Measurements from ENCODE around the gene LOXHD1. TPM values are rescaled to one million over a fixed set of nuclear protein-coding genes. Genes with fewer than 3 reads are reported as not detected.

Gene LOXHD1
- total RNA-seq, 1 experiment from 2014 or later = 0.03 TPM

- Histone ChIP-seq H3K27me3 (ENCODE audit: control insufficient read depth, insufficient read depth, low read length) (no peaks in the 10 kb centered on the region; the same call in 1 of the 2 replicates), H3K4me3 (ENCODE audit: insufficient read depth, low read depth, low read length) (no peak overlapping the region)
- DNase-seq = peak; percentile 60
Observed at GRCh38 chr18:46466234-46467160, 190.5 kb downstream of the LOXHD1 start.

GRCh38 chr18:46464926-46465655 lies 191.9 kb downstream of the LOXHD1 start:
- Histone ChIP-seq H3K27me3 (ENCODE audit: control insufficient read depth, insufficient read depth, low read length) (no peaks in the 10 kb centered on the region; the same call in 1 of the 2 replicates), H3K4me3 (ENCODE audit: insufficient read depth, low read depth, low read length) (no peak overlapping the region), H3K36me3 (replicated peaks; ENCODE audit: control insufficient read depth, insufficient read depth, low read length) (no peaks in the 10 kb centered on the region)
- no peak for DNase-seq

More at GRCh38 chr18:46466234-46467160, 190.5 kb downstream of the LOXHD1 start:
- H3K36me3 ChIP-seq (replicated peaks; ENCODE audit: control insufficient read depth, insufficient read depth, low read length) = no peaks in the 10 kb centered on the region

GRCh38 chr18:46462523-46462922 lies 194.5 kb downstream of the LOXHD1 start:
- no peak for DNase-seq
- no peaks in the 10 kb centered on the region; the same call in 1 of the 2 replicates for H3K27me3 ChIP-seq (ENCODE audit: control insufficient read depth, insufficient read depth, low read length)
- no peak overlapping the region for H3K4me3 ChIP-seq (ENCODE audit: insufficient read depth, low read depth, low read length)
- no peaks in the 10 kb centered on the region for H3K36me3 ChIP-seq (replicated peaks; ENCODE audit: control insufficient read depth, insufficient read depth, low read length)

GRCh38 chr18:46461993-46462392 lies 195.0 kb downstream of the LOXHD1 start:
- Histone ChIP-seq H3K27me3 (ENCODE audit: control insufficient read depth, insufficient read depth, low read length) (no peaks in the 10 kb centered on the region; the same call in 1 of the 2 replicates), H3K4me3 (ENCODE audit: insufficient read depth, low read depth, low read length) (no peak overlapping the region), H3K36me3 (replicated peaks; ENCODE audit: control insufficient read depth, insufficient read depth, low read length) (no peaks in the 10 kb centered on the region)
- DNase-seq = no peak

- peak; percentile 48 for DNase-seq
- Histone ChIP-seq H3K4me3 (ENCODE audit: insufficient read depth, low read depth, low read length) (no peak overlapping the region), H3K27me3 (ENCODE audit: control insufficient read depth, insufficient read depth, low read length) (no peaks in the 10 kb centered on the region; the same call in 1 of the 2 replicates), H3K36me3 (replicated peaks; ENCODE audit: control insufficient read depth, insufficient read depth, low read length) (no peaks in the 10 kb centered on the region)
Observed at GRCh38 chr18:46460754-46461153, 196.3 kb downstream of the LOXHD1 start.

- DNase-seq = peak; percentile 51
- H3K4me3 ChIP-seq (ENCODE audit: insufficient read depth, low read depth, low read length) = no peak overlapping the region
- no peaks in the 10 kb centered on the region for H3K36me3 ChIP-seq (replicated peaks; ENCODE audit: control insufficient read depth, insufficient read depth, low read length)
- no peaks in the 10 kb centered on the region; the same call in 1 of the 2 replicates for H3K27me3 ChIP-seq (ENCODE audit: control insufficient read depth, insufficient read depth, low read length)
Observed at GRCh38 chr18:46459789-46460455, 197.1 kb downstream of the LOXHD1 start.

GRCh38 chr18:46458472-46458871 lies 198.5 kb downstream of the LOXHD1 start:
- peak; percentile 72 for DNase-seq
- no peaks in the 10 kb centered on the region; the same call in 1 of the 2 replicates for H3K27me3 ChIP-seq (ENCODE audit: control insufficient read depth, insufficient read depth, low read length)
- no peak overlapping the region for H3K4me3 ChIP-seq (ENCODE audit: insufficient read depth, low read depth, low read length)
- H3K36me3 ChIP-seq (replicated peaks; ENCODE audit: control insufficient read depth, insufficient read depth, low read length) = no peaks in the 10 kb centered on the region

- Histone ChIP-seq H3K27me3 (ENCODE audit: control insufficient read depth, insufficient read depth, low read length) (no peaks in the 10 kb centered on the region), H3K4me3 (ENCODE audit: insufficient read depth, low read depth, low read length) (no peak overlapping the region), H3K36me3 (replicated peaks; ENCODE audit: control insufficient read depth, insufficient read depth, low read length) (no peaks in the 10 kb centered on the region)
- DNase-seq = peak; percentile 18
Observed at GRCh38 chr18:46456691-46457090, 200.3 kb downstream of the LOXHD1 start.

GRCh38 chr18:46452820-46453219 lies 204.2 kb downstream of the LOXHD1 start:
- Histone ChIP-seq H3K4me3 (ENCODE audit: insufficient read depth, low read depth, low read length) (no peak overlapping the region), H3K27me3 (ENCODE audit: control insufficient read depth, insufficient read depth, low read length) (no peaks in the 10 kb centered on the region), H3K36me3 (replicated peaks; ENCODE audit: control insufficient read depth, insufficient read depth, low read length) (no peaks in the 10 kb centered on the region)
- DNase-seq = peak; percentile 7

GRCh38 chr18:46449499-46449898 lies 207.5 kb downstream of the LOXHD1 start:
- Histone ChIP-seq H3K36me3 (replicated peaks; ENCODE audit: control insufficient read depth, insufficient read depth, low read length) (no peaks in the 10 kb centered on the region), H3K4me3 (ENCODE audit: insufficient read depth, low read depth, low read length) (no peak overlapping the region), H3K27me3 (ENCODE audit: control insufficient read depth, insufficient read depth, low read length) (no peaks in the 10 kb centered on the region)
- no peak for DNase-seq

GRCh38 chr18:46449033-46449432 lies 208.0 kb downstream of the LOXHD1 start:
- no peak for DNase-seq
- Histone ChIP-seq H3K27me3 (ENCODE audit: control insufficient read depth, insufficient read depth, low read length) (no peaks in the 10 kb centered on the region), H3K4me3 (ENCODE audit: insufficient read depth, low read depth, low read length) (no peak overlapping the region), H3K36me3 (replicated peaks; ENCODE audit: control insufficient read depth, insufficient read depth, low read length) (no peaks in the 10 kb centered on the region)

GRCh38 chr18:46448347-46448746 lies 208.7 kb downstream of the LOXHD1 start:
- no peaks in the 10 kb centered on the region for H3K36me3 ChIP-seq (replicated peaks; ENCODE audit: control insufficient read depth, insufficient read depth, low read length)
- no peak overlapping the region for H3K4me3 ChIP-seq (ENCODE audit: insufficient read depth, low read depth, low read length)
- H3K27me3 ChIP-seq (ENCODE audit: control insufficient read depth, insufficient read depth, low read length) = no peaks in the 10 kb centered on the region
- DNase-seq = peak; percentile 78

- peak; percentile 7 for DNase-seq
Observed at GRCh38 chr18:46447792-46448191, 209.2 kb downstream of the LOXHD1 start.

GRCh38 chr18:46447323-46447722 lies 209.7 kb downstream of the LOXHD1 start:
- H3K36me3 ChIP-seq (replicated peaks; ENCODE audit: control insufficient read depth, insufficient read depth, low read length) = no peaks in the 10 kb centered on the region
- no peak overlapping the region for H3K4me3 ChIP-seq (ENCODE audit: insufficient read depth, low read depth, low read length)
- DNase-seq = peak; percentile 20
- no peaks in the 10 kb centered on the region for H3K27me3 ChIP-seq (ENCODE audit: control insufficient read depth, insufficient read depth, low read length)

More at GRCh38 chr18:46447792-46448191, 209.2 kb downstream of the LOXHD1 start:
- Histone ChIP-seq H3K36me3 (replicated peaks; ENCODE audit: control insufficient read depth, insufficient read depth, low read length) (no peaks in the 10 kb centered on the region), H3K27me3 (ENCODE audit: control insufficient read depth, insufficient read depth, low read length) (no peaks in the 10 kb centered on the region), H3K4me3 (ENCODE audit: insufficient read depth, low read depth, low read length) (no peak overlapping the region)
